Measurements from ENCODE around the gene RNF130.

GRCh38 chr5:180060192-180060591 is 11.4 kb downstream of the RNF130 start:
- no peak for TF ChIP-seq PPARA (CRISPR knock-in tag; IDR thresholded peaks at IDR 0.05; ENCODE audit: borderline replicate concordance)
- no peak for TF ChIP-seq TOX (CRISPR knock-in tag; IDR thresholded peaks at IDR 0.05; ENCODE audit: borderline replicate concordance)
- TF ChIP-seq ZC3H10 (CRISPR knock-in tag; IDR thresholded peaks at IDR 0.05): no peak
- no peak for TF ChIP-seq ARNTL (CRISPR knock-in tag; IDR thresholded peaks at IDR 0.05; ENCODE audit: borderline replicate concordance, low read depth)
- TF ChIP-seq PATZ1 (CRISPR knock-in tag; IDR thresholded peaks at IDR 0.05; ENCODE audit: borderline replicate concordance): no peak
- no peak for TF ChIP-seq POU6F1 (CRISPR knock-in tag; IDR thresholded peaks at IDR 0.05; ENCODE audit: borderline replicate concordance, low read depth)
- no peak for TF ChIP-seq SNAI2 (CRISPR knock-in tag; IDR thresholded peaks at IDR 0.05)
- TF ChIP-seq OSR1 (CRISPR knock-in tag; IDR thresholded peaks at IDR 0.05): no peak
- no peak for TF ChIP-seq CREB5 (CRISPR knock-in tag; IDR thresholded peaks at IDR 0.05; ENCODE audit: low read depth)

Measured in SK-N-SH treated with all-trans-retinoic acid at 6 μM for 48 hours (cell line).